ENCODE measurements around the gene PPP1R3D. TPM values are rescaled to one million over a fixed set of nuclear protein-coding genes. Genes with fewer than 3 reads are reported as not detected.
"Not testable (repeated sequence)": the region's sequence is repeated elsewhere in the genome, so short reads cannot be mapped to it uniquely, and the experiment has no call there.

The PPP1R3D gene
- 7.5 TPM for total RNA-seq

DNA sequence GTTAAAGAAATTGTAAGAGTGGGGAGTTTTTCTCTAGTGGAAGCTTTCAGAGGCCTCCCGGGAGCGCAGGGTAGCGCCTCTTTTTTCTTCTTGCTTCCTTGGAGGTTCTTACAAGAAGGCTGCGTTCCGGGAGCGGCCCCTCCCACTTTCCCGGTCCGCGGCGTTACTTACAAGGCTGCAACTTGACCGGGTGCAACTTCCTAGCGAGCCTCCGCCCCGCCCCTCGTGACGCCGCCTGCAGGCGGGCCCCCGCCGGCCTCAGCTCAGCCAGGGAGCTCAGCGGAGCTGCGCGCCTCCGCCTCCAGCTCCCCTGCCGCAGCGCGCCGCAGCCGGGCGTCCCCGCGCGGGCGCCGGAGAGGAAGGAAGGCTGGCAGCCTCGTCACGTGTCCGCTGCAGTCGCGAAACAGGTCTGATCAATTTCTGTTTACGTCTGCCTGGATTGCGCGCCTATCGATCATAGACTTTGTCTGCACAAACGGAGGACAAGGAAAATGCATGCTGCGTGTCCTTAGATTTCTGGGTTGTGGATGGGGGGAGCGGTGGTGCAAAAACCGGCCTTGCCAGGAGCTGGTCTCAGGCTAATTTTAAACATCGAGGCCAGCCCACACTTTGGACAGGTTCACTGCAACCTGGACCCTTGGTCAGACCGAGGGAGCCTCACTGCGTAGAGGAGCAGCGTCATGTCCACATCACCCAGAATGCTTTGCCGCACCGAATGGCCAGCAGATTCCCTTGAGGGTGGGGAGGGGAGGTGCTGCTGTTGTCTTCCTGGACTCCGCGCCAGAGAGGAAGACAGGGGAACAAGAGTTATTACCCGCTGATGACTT, at the start of gene PPP1R3D, which contains the start of gene FAM217B:
Gene PPP1R3D (minus strand): TSS at position 177 of the 827 bp plus-strand sequence. CDS start 374 bp downstream, outside the sequence.
Gene FAM217B (plus strand): TSS at position 261 of the 827 bp plus-strand sequence. CDS start 3,555 bp downstream, outside the sequence.
- DNase-seq = peak; percentile 98

DNA sequence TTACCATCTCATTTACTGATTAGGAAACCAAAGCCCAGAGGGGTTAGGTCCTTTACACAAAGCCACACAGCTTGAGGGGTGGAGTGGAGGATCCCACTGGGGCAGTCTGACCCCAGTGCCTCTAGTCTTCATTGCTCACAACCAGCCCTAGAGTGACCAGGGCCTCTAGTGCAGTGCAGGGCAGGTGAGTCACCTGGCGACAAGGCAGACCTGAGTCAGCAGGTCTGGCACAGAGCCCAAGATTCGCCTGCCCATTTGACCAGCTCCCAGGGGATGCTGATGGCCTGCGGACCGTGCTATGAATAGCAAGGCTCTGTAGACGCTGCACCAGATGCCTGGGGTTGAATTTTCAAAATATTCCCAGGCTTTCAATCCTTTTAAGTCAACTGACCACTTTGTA, 48.0 kb upstream of the PPP1R3D start:
- no peak for DNase-seq

- no peak for DNase-seq
Measured at GRCh38 chr20:59987135-59987534, 47.0 kb upstream of the PPP1R3D start.

GRCh38 chr20:59985864-59986263, 45.8 kb upstream of the PPP1R3D start:
- DNase-seq = no peak

DNA sequence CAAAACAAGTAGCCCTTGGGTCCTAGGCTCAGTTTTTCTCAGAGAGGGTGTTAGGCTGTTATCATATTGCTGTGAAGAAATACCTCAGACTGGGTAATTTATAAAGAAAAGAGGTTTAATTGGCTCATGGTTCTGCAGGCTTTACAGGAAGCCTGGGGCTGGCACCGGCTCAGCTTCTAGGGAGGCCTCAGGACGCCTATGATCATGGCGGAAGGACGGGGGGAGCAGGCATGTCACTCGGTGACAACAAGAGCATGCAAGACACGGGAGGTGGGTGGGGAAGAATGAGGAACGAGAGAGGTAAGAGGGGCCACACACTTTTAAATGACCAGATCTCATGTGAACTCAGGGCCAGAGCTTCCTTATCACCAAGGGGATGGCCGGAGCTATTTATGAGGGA, 45.1 kb upstream of the PPP1R3D start:
- DNase-seq = no peak

DNA sequence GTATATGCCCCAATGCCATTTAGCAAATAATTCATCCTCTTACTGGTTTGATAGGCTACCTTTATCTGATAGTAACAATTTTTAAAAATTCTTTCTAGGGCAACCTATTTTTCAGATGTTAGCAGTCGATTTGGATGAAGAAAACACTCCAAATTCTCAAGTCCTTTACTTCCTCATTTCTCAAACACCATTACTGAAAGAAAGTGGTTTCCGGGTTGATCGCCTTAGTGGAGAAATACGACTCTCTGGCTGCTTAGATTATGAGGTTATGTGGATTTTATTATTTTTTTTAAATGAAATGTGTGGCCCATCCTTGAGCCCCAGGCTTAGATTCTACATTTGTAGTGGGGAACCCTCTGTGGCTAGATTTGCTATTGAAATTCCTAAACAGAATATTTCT, 44.4 kb upstream of the PPP1R3D start:
- no peak for DNase-seq

GRCh38 chr20:59983076-59983475, 43.0 kb upstream of the PPP1R3D start:
- no peak for DNase-seq

DNA sequence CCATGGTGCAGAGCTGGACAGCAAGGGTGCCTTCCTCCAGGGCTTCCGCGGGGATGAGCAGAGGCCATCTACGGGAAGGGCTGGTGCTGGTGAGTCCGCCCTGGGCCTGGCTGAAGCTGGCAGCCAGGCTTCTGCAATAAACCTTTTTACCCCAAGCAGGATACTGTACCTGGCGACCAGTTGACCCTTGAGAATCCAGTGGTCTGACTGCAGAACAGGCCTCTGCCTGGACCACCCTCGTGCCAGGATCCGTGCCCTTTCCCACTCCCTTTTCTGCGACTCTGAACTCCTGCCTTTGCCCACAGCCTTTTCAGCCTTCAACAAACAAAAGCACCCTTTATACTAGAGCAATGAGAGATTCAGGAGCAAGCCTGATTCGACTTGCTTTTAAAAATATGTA, 37.0 kb upstream of the PPP1R3D start:
- no peak for DNase-seq

DNA sequence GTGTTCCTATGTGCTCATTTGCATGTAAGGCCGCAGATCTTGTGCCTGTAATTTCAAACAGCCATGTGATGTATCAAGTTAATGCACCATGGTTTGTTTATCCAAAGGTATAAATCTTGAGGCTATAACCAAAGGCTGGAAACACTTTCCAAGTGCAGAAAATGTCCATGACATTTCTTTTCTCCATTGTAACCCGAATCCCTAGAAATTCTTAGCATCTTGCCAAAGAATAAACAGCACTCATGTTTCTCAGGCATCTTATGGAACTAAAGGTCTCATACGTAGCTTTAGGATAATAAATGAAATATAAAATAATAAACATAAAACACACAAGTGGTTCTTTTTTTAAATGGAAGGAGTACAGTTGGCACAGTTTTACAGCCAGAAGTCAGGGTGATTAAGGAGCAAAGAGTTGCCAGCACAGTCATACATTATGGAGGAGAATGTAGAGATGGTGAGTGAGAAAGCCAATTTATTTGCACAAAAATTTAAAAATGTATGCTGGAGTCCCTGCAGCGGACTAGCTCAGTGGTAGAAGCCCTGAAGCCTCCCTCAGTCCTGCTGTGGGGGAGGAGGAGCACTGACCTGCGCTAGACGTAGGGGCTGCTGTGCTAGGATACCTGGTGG, 36.2 kb upstream of the PPP1R3D start:
- peak; percentile 78 for DNase-seq

DNA sequence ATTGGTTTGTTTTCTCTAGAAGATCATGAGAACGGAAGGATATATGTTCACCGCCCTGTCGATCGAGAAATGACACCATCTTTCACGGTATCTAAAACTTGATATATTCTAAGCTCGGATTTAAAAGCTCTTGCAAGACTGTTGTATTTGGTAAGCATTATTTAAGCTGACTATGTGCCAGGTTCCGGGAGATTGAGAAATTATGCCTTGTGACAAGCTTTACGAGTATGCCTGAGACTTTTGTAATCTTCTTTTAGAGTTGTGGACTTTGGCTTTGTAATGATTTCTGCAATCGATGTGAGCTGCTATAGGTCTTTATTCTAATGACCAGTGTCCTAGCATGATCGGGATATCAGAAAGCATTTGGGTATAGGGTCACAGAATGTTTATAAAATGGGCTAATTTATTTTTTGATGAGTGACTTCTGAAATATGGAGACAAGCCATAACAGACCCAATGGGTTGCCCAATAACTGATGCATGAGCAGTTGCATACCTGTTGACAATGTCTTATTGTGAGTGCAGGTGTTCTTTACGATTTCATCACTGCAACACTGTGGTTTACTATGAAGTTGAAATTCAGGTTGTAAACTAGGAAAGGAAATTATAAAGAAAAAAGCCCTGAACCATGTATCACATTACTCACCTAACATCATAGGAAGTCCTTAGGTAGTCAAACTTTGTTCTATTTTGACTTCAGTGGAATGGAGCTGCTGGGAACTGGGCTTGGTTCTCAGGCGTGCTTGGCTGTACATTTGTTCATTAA, 32.1 kb upstream of the PPP1R3D start:
- no peak for DNase-seq

- no peak for DNase-seq
Measured at GRCh38 chr20:59971428-59971827, 31.3 kb upstream of the PPP1R3D start.

DNA sequence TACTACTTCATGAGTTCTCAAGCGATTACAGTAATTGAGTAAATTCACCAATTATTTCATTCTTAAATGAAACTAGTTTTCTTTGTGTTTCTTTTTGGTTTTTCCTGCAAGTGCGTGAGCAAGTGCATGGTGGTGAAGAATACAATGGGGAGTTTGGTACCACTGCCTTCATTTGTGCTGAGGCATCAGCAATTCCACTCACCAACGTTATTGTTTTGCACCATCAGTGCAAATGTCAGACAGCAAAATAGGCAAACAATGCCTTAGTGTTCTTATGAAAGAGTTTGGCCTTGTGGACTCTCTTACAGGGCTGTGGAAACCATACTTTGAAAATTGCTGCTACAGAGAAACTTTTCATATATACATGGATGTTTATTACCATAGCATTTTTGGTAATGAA, 26.3 kb upstream of the PPP1R3D start:
- no peak for DNase-seq

DNA sequence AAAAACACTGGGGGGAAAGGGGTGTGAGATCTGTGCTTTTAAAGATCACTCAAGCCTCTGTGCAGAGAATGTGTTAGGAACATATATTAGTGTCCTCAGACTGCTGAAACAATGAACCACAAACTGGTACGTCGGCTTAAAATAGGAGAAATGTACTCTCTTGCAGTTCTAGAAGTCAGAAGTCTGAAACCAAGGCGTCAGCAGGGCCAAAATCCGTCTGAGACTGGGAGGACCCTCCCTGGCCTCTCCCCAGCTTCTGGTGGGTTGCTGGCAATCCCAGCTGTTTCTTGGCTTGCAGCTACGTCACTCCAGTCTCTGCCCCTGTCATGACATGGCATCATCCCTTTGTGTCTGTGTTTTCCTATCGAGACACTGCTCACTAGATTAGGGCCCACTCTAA, 22.1 kb upstream of the PPP1R3D start:
- no peak for DNase-seq

GRCh38 chr20:59961423-59961822, 21.3 kb upstream of the PPP1R3D start:
- peak; percentile 37 for DNase-seq

- no peak for DNase-seq
Measured at GRCh38 chr20:59958626-59959025, 18.5 kb upstream of the PPP1R3D start.

GRCh38 chr20:59958123-59958522, 18.0 kb upstream of the PPP1R3D start, which contains the start of gene CDH26:
Gene CDH26 (plus strand): TSS chr20:59958423. CDS start chr20:59958727, 304 bp downstream.
- no peak for DNase-seq

DNA sequence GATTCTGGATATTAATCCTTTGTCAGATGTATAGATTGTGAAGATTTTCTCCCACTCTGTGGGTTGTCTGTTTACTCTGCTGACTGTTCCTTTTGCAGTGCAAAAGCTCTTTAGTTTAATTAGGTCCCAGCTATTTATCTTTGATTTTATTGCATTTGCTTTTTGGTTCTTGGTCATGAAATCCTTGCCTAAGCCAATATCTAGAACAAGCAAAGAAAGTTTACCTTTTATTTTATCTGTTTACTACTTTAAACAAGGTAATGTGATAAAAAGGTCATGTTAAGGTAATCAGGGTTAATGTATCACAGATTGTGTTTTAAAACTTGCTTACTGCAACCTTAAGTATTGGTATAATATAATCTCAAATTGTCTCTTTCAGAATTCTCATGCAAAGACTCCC, 17.5 kb upstream of the PPP1R3D start:
- DNase-seq = not testable (repeated sequence)

GRCh38 chr20:59955131-59955796, 15.2 kb upstream of the PPP1R3D start:
- DNase-seq = peak; percentile 34

- DNase-seq = no peak
Measured at GRCh38 chr20:59954718-59955117, 14.6 kb upstream of the PPP1R3D start.

DNA sequence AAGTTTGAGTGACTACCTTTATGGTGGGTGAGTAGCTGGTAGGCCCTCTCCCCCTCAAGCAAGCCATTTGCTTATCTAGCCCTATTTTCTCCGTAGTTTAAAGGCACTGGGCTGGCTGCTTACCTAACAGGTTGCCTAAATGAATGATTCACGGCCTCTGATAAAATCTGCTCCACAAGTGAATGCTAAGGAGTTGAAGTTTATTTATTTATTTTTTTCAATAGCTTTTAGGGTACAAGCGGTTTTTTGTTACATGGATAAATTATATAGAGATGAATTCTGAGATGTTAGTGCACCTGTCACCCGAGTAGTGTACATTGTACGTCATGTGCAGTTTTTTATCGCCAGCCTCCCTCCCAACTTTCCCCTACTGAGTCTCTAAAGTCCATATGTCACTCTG, 9.8 kb upstream of the PPP1R3D start:
- DNase-seq = no peak

DNA sequence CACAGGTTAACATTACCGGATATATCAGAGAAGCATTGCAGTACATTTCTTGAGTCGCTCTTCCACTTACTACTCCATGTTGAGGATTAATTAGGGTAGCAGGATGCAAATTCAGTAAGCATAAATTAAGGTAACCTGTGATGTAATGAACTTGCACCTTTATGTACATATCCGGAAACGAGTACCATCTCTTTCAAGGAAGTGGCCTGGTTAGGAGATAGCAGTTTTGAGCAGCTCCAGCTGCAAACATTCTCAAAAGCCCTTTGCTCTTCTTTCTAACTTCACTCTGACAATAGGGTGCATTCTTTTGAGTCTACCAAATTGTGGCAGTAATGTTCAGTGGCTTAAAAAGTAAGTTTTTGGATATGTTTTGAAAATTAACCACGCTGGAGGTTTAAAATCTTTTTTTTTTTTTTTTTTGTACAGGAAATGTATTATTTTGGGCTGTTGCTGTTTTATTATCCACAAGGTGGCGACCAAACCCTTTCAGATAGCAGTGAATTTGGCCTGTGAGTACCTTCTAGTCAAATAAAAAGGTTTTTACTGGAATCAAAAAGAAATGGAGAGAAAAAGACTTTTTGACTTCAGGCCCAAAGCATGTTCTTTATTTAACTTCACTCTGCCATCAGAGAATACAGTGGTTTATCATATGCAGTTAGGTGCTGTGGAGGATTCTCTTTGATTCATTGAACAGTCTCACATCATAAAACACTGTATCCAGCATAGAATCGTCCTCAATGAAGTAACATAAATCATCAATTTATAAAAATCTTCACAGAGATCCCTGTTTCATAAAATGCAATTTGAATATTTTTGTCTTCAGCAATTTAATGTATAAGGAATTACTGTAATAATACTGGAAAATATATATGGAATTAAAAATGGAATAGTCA, 9.0 kb upstream of the PPP1R3D start:
- DNase-seq = peak; percentile 87

Measured in tongue (tissue), 2 donors.